Ramos (cell line): ENCODE results near the gene NTN3.
"Not testable (repeated sequence)": the region's sequence is repeated elsewhere in the genome, so short reads cannot be mapped to it uniquely, and the experiment has no call there.

Experiments
- in situ Hi-C: fragments of 300-500 bp; cut with MboI; formaldehyde crosslinking; loops from one replicate; pipeline ENCODE4 v1.14.3; 2022; ENCODE audit warnings: low sequenced_read_pairs; ENCODE audit not compliant: unreplicated experiment

Gene NTN3

GRCh38 chr16:2476741-2477140 lies 5.6 kb downstream of the NTN3 start:
- in situ Hi-C loops = no loop called here

GRCh38 chr16:2477327-2477726 lies 6.2 kb downstream of the NTN3 start:
- in situ Hi-C loops = no loop called here

- in situ Hi-C loops = no loop called here
Observed at GRCh38 chr16:2478279-2478678, 7.2 kb downstream of the NTN3 start.

DNA sequence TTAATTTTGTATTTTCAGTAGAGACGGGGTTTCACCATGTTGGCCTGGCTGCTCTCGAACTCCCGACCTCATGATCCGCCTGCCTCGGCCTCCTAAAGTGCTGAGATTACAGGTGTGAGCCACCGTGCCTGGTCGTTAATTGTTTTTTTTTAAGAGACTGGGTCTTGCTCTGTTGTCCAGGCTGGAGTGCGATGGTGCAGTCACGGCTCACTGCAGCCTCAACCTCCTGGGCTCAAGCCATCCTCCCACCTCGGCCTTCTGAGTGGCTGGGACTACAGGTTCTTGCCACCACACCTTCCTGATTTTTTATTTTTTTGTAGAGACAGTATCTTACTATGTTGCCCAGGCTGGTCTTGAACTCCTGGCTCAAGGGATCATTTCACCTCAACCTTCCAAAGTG lies 8.9 kb downstream of the NTN3 start:
- in situ Hi-C loops = not testable (repeated sequence)

GRCh38 chr16:2480948-2481347 lies 9.9 kb downstream of the NTN3 start:
- in situ Hi-C loops = no loop called here

DNA sequence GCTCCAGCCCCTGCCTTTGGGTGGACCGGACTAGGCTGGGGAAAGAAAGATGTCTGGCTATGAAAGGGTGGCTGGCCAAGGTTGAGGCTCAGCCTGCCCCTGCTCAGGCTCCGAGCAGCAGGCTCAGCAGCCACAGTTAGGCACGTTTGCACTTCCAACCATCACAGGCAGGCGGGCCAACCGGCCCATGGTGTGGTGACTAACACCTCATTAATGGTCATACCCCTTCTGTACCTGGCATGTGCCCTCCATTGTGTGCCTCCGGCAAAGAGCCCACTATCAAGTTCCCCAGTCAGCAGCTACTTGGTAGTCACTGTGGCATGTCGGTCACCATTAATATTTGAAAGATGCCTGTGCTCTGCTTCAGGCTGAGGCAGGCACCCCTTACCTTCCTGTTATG lies 10.6 kb downstream of the NTN3 start:
- in situ Hi-C loops = no loop called here

- in situ Hi-C loops = no loop called here
Observed at GRCh38 chr16:2482249-2482648, 11.2 kb downstream of the NTN3 start.

- in situ Hi-C loops = no loop called here
Observed at GRCh38 chr16:2482708-2483534, 11.8 kb downstream of the NTN3 start.

DNA sequence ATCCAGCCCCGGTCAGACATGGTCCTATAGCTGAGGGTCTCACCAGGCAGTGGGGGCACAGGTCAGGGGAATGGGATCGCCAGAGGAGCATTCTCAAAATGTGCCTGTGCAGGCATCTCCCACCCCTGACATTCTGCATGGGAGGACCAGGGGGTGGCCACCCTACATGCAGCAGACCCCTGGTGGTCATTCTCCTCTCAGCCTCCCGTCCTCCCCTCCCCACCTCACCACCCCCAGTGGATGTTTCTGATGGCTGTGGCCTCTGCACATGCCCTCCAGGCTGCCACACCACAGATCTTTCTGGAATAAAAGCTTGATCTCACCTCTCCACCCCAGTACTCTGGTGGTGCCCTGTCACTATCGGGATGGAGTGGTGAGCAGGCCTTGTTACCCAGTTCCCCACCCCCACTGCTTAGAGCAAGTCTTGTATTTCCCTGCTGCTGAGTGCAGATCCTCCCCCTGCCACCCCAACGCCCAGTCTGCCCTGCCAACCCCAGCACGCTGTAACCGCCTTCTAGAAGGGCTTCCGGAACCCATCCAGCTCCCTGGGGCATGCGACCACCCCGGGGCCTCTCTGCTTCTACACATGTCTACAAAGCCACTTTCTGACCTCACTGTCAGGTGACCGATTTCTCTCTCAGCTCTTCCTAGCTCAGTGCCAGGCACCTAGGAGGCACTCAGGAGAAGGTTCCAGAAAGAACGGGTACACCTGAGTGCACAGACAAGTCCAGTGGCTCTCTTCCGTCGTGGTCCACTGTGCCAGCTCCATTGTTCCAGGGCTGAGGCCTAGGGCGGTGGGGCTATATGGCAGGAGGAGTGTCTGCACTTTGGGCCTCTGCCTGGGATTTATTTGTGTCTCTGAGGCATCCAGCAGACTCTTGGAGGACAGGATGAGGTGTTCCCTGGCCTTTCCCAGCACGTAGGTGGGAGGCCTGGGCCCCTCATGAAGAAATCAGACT lies 13.1 kb downstream of the NTN3 start:
- in situ Hi-C loops = no loop called here

GRCh38 chr16:2484898-2485508 lies 13.9 kb downstream of the NTN3 start:
- in situ Hi-C loops = no loop called here

DNA sequence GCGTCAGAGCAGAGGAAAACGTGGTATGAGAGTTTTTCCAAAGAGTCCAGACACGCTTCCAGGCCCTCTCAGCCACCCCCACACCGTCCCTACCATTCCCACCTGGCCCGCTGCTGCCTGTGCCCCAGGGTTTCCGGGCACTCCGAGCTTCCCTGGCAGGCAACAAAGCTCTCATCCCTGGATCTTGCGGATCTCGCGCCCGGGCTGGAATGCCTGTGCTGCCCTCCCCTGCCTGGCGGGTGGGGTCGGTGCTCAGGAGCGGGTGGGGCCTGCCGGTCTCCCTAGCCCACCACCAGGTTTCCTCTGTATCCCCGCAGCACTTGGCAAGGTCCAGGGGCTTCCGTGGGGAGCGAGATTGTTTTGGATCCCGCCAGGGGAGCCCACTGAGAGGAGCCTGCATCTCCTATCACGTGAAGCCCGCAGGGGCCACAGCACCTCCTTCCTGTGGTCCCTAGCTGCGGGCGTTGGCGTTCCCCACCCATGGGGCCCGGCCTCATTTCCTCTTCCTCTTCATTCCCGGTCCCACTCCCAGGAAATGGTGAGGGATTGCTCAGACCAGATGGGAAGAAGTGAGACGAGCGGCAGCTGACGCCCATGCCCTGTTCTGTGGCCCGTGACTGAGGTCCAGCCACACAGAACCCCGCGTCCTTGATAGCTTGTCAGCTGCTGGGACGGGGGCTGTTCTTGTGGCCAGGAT lies 14.9 kb downstream of the NTN3 start:
- in situ Hi-C loops = no loop called here

DNA sequence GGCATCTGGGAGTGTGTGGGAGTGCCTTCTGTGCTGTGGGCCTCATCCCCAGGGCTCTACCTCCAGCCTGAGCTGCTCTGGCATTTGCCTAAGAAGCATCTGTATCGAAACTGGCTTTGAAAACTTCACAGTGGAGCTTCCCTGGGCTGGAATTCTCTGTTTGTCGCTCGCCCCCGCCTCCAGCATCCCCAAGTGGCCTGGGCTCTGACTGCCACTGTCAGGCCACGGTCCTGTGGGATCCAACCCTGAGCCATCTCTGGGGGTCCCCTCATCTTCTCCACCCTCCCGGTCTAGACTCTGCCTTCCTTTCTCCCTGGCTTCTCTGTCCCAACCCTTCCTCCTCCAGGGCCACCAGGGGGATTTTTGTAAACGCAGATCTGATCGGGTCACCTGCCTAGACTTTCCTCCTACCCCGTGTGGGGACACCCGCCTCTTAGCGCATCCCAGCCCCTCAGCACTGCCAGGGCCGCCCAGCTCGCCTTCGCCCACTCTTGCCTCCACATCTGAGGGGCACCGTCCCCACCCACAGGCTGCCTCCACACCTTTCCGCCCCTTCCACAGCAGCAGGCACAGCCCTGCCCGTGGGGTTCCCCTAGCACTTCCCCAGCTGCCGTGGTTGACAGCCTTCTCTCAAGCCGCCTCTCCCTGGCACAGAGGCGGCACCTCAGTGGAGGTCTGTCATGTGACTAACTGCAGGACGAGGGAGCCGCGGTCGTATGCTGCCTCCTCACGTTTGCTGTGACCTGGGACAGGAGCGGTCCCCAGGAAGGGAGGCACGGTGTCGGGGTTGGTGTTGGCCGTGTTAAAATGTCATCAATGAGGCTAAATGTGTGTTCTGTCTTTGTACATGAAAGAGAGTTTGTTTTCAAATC lies 15.8 kb downstream of the NTN3 start:
- in situ Hi-C loops = no loop called here

DNA sequence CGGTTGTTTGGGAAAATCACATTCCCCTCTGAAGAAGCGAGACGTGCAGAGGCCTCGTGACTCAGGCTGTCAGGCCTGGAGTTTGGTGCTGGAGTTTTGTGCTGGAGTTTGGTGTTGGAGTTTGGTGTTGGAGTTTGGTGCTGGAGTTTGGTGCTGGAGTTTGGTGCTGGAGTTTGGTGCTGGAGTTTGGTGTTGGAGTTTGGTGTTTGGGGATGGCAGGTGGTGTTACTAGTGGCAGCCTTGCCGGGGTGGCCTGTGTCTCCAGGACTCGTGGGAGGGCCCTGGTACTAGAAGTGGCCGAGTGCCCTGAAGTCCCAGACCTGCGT lies 16.4 kb downstream of the NTN3 start:
- in situ Hi-C loops = no loop called here

DNA sequence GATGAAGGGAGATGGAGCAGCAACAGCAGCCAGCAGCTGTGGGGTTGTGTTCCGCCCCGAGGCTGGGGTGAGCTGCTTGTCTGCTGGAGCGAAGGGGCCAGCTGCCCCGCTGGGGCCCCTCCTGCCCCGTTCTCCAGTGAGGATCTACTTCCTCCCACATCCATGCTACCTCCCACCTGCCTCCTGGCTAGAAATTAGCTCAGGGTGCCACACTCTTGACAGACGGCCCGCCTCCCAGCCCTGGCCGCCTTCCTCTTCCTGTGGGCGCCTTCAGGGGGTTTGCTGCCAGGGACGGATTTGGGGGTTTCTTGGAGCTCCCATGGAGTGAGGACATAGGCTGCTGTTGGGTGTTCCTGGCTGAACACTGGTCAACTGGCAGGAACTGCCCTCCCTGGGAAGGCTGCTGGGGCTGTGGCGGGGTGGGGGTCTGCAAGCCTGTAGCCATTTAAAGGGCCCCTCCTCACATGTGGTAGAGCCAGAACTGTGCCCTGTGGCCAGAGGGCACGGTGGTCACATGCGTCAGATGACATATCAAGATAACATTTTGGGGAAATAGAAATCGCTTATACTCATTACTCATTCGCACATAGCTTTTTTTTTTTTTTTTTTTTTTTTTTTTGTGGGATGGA lies 16.9 kb downstream of the NTN3 start:
- in situ Hi-C loops = no loop called here

DNA sequence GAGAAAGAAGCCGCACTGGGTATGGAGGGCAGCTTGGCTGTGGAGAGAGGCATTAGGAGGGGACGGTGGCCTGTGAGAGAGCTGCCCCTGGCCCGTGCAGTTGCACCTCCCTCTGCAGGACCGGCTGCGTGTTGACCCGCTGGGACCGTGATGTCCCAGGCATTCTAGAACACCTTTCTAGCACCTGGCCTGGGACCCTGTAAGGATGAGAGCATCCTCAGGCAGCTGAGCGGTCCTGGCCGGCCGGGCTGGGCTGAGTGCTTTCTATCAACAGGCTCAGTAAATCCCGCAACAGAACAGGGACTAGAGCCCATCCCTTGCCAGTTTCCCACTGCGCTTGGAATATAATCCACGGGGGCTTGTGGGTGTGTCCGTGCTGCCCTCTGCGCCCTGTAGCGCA lies 18.5 kb downstream of the NTN3 start:
- in situ Hi-C loops = no loop called here

GRCh38 chr16:2490190-2491105 lies 19.4 kb downstream of the NTN3 start:
- in situ Hi-C loops = no loop called here

DNA sequence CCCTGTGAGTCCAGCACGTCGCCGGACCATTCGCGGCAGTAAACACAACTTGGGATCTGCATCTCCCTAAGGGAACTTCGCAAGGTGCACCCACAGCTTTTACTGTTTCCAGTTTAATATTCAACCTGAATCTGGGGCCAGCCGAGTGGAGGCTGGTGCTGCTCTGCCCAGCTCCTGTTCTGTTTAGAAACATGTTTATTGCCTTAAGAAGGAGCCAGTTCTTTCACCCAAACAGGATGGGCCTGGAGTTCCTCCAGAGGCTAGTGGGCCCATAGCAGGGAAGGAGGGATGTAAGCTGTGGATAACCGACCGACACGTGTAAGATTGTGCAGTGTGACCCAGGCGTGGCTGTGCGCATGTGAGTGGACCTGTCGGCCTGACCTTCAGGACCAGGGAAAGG lies 21.2 kb downstream of the NTN3 start:
- in situ Hi-C loops = no loop called here

DNA sequence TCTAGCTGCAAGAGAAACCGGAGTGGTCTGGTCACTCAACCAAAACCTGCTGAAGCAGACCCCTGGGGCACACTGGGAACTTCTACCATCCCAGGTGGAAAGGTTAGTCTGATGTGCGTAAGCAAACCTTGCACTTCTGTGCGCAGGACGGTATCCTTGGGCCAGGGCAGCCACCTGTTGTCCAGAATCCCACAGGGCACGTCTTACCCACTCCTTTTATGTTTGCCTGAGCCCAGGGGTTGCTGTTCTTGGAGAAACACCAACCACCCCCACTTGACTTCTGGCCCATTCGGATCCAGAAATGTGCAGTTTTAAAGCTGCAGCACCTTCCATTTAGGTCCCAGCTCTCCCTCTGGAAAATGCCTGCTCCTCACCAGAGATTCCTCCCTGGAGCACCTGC lies 22.5 kb downstream of the NTN3 start:
- in situ Hi-C loops = no loop called here
